K562 (cell line): ENCODE results near the gene NUDT5. TPM values are rescaled to one million over a fixed set of nuclear protein-coding genes. Genes with fewer than 3 reads are reported as not detected.

Experiments
- E2F1 ChIP-seq: sonication (generic); formaldehyde crosslinking; IDR thresholded peaks from 2 replicates; pipeline ENCODE4 v1.8.1; 2023; ENCODE audit warnings: mild to moderate bottlenecking, missing genetic modification reagents, moderate library complexity
- ESRRB ChIP-seq: fragments of 250-450 bp; sonication (Bioruptor Pico); IDR thresholded peaks from 2 replicates; pipeline ENCODE4 v1.5.0; 2020; ENCODE audit warnings: mild to moderate bottlenecking, moderate library complexity, borderline replicate concordance
- GMEB1 ChIP-seq: fragments of 250-450 bp; sonication (Bioruptor Pico); IDR thresholded peaks from 2 replicates; pipeline ENCODE4 v1.4.0; 2020; ENCODE audit warnings: mild to moderate bottlenecking
- HEY1 ChIP-seq: fragments of 250-450 bp; sonication (Bioruptor Pico); IDR thresholded peaks from 2 replicates; pipeline ENCODE4 v1.5.0; 2020; ENCODE audit warnings: mild to moderate bottlenecking, moderate library complexity, borderline replicate concordance
- HNRNPH1 ChIP-seq: fragments of 200-400 bp; formaldehyde crosslinking; optimal IDR thresholded peaks from 2 replicates; pipeline ENCODE3; 2017; ENCODE audit warnings: low read depth, mild to moderate bottlenecking, low read length, moderate library complexity
- HNRNPLL ChIP-seq: fragments of 200-400 bp; formaldehyde crosslinking; IDR thresholded peaks from 2 replicates; pipeline ENCODE4 v1.6.1; 2017; ENCODE audit warnings: low read length, low read depth, mild to moderate bottlenecking; ENCODE audit not compliant: poor library complexity, severe bottlenecking
- KLF10 ChIP-seq: fragments of 250-450 bp; sonication (Bioruptor Pico); IDR thresholded peaks from 2 replicates; pipeline ENCODE4 v1.6.1; 2021; ENCODE audit warnings: matching md5 sums
- PTTG1 ChIP-seq: fragments of 450-650 bp; IDR thresholded peaks from 2 replicates; pipeline ENCODE4 v1.6.1; 2016; ENCODE audit warnings: low read depth, mild to moderate bottlenecking, missing genetic modification characterization, missing compliant biosample characterization
- RBM15 ChIP-seq: fragments of 200-400 bp; formaldehyde crosslinking; IDR thresholded peaks from 2 replicates; pipeline ENCODE4 v1.6.1; 2018; ENCODE audit warnings: mild to moderate bottlenecking, low read length, moderate library complexity; ENCODE audit not compliant: insufficient read depth
- SIRT6 ChIP-seq: IDR thresholded peaks from one replicate; pipeline ENCODE4 v1.6.1; 2012; ENCODE audit warnings: low read depth, mild to moderate bottlenecking, control low read depth, inconsistent platforms, low read length, moderate library complexity
- ZNF584 ChIP-seq: fragments of 200-800 bp; sonication (Bioruptor generic); IDR thresholded peaks from 2 replicates; pipeline ENCODE4 v1.6.1; 2016; ENCODE audit warnings: low read depth, mild to moderate bottlenecking, missing genetic modification characterization, missing compliant biosample characterization
- ZNF586 ChIP-seq: fragments of 450-650 bp; formaldehyde crosslinking; conservative IDR thresholded peaks from 2 replicates; pipeline ENCODE4 v1.4.0; 2020; ENCODE audit warnings: mild to moderate bottlenecking, moderate library complexity
- polyA plus RNA-seq, 8 experiments: library from polyadenylated mRNA; depleted of rRNA in 4 of 8; stranded (reverse) in 5 of 8; unstranded in 3 of 8; fragments of >200 nt; fragmentation: Nextera tagmentation in 2 of 8; fragmentation: Illumina TruSeq in 1 of 8; extraction: Ambion mirVana in 2 of 8; extraction: Trizol in 1 of 8; gene quantifications; 2 replicates each; pipeline versions ENCODE4 v1.2.1 to v1.2.3, GENCODE V29; 2011 to 2014; ENCODE audit warnings: inconsistent platforms in 1 of 8, missing spikeins in 1 of 8
- total RNA-seq, 7 experiments: library from RNA; depleted of rRNA in 6 of 7; stranded (reverse); fragments of >200 nt in 6 of 7; fragmentation: Illumina TruSeq in 2 of 7; extraction: Trizol in 2 of 7; gene quantifications; 2 replicates each; pipeline versions ENCODE4 v1.2.1 to v1.2.3, GENCODE V29; 2011 to 2021; ENCODE audit warnings: low replicate concordance in 1 of 7
- TF ChIP-seq, protein P1 (sequence below): fragments of 250-450 bp; sonication (Bioruptor Pico); IDR thresholded peaks from 2 replicates; pipeline ENCODE4 v1.9.0; 2021; ENCODE audit warnings: mild to moderate bottlenecking
- TF ChIP-seq, protein P2 (sequence below): fragments of 450-650 bp; formaldehyde crosslinking; IDR thresholded peaks from 2 replicates; pipeline ENCODE4 v1.4.0; 2022; ENCODE audit warnings: missing genetic modification characterization
- TF ChIP-seq, protein P3 (sequence below), 3 experiments: fragments of 200-800 bp in 1 of 3; sonication (Bioruptor generic) in 1 of 3; sonication (generic) in 1 of 3; formaldehyde crosslinking in 1 of 3; IDR thresholded peaks; 2 replicates each; pipeline versions ENCODE4 v1.6.1 to v1.8.0; 2016 to 2022; ENCODE audit warnings: mild to moderate bottlenecking in 2 of 3, missing compliant biosample characterization in 2 of 3, missing genetic modification characterization in 2 of 3, missing genetic modification reagents in 1 of 3
- TF ChIP-seq, protein P4 (sequence below): fragments of 450-650 bp; IDR thresholded peaks from 2 replicates; pipeline ENCODE4 v1.6.1; 2016; ENCODE audit warnings: low read depth, mild to moderate bottlenecking, moderate library complexity
- TF ChIP-seq, protein P5 (sequence below): fragments of 200-400 bp; formaldehyde crosslinking; IDR thresholded peaks from 2 replicates; pipeline ENCODE4 v1.6.1; 2017; ENCODE audit warnings: mild to moderate bottlenecking, low read depth, low read length, moderate library complexity

The NUDT5 gene
- total and polyA plus RNA-seq, 9 of the 15 experiments (the other 6 are each of a cell fraction or from before 2014, with no cell fraction given): 87.7 to 422 (median 186) TPM

- TF ChIP-seq SIRT6 (no peak), GMEB1 (CRISPR knock-in tag) (peak; percentile 13; the same call in 1 of the 2 replicates), ESRRB (CRISPR knock-in tag) (no peak), PTTG1 (tag) (no peak), HNRNPH1 (no peak), KLF10 (no peak), ZNF586 (CRISPR knock-in tag) (no peak), ZNF584 (CRISPR knock-in tag) (no peak), HEY1 (no peak), HNRNPLL (peak; percentile 47), E2F1 (peak; percentile 36; the same call in 1 of the 2 replicates), RBM15 (no peak)
- TF ChIP-seq, protein P1, sequence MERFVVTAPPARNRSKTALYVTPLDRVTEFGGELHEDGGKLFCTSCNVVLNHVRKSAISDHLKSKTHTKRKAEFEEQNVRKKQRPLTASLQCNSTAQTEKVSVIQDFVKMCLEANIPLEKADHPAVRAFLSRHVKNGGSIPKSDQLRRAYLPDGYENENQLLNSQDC (CRISPR knock-in tag): no peak
- TF ChIP-seq, protein P2, sequence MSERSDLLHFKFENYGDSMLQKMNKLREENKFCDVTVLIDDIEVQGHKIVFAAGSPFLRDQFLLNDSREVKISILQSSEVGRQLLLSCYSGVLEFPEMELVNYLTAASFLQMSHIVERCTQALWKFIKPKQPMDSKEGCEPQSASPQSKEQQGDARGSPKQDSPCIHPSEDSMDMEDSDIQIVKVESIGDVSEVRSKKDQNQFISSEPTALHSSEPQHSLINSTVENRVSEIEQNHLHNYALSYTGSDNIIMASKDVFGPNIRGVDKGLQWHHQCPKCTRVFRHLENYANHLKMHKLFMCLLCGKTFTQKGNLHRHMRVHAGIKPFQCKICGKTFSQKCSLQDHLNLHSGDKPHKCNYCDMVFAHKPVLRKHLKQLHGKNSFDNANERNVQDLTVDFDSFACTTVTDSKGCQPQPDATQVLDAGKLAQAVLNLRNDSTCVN: no peak
- TF ChIP-seq, protein P3, sequence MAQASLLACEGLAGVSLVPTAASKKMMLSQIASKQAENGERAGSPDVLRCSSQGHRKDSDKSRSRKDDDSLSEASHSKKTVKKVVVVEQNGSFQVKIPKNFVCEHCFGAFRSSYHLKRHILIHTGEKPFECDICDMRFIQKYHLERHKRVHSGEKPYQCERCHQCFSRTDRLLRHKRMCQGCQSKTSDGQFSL (CRISPR knock-in tag; IDR thresholded peaks at IDR 0.05): no peak
- TF ChIP-seq, protein P3 (tag; IDR thresholded peaks at IDR 0.05): no peak
- TF ChIP-seq, protein P4, sequence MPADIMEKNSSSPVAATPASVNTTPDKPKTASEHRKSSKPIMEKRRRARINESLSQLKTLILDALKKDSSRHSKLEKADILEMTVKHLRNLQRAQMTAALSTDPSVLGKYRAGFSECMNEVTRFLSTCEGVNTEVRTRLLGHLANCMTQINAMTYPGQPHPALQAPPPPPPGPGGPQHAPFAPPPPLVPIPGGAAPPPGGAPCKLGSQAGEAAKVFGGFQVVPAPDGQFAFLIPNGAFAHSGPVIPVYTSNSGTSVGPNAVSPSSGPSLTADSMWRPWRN: no peak
- TF ChIP-seq, protein P5, sequence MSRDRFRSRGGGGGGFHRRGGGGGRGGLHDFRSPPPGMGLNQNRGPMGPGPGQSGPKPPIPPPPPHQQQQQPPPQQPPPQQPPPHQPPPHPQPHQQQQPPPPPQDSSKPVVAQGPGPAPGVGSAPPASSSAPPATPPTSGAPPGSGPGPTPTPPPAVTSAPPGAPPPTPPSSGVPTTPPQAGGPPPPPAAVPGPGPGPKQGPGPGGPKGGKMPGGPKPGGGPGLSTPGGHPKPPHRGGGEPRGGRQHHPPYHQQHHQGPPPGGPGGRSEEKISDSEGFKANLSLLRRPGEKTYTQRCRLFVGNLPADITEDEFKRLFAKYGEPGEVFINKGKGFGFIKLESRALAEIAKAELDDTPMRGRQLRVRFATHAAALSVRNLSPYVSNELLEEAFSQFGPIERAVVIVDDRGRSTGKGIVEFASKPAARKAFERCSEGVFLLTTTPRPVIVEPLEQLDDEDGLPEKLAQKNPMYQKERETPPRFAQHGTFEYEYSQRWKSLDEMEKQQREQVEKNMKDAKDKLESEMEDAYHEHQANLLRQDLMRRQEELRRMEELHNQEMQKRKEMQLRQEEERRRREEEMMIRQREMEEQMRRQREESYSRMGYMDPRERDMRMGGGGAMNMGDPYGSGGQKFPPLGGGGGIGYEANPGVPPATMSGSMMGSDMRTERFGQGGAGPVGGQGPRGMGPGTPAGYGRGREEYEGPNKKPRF: no peak
Measured at GRCh38 chr10:12129222-12130111, 66.2 kb downstream of the NUDT5 start, which contains the start of gene SEC61A2 (continued).
